C4-2B (cell line): ENCODE measurements around the gene FRMPD1.

Experiments
- ZFX ChIP-seq: fragments of 450-650 bp; IDR thresholded peaks from 2 replicates; pipeline ENCODE4 v1.6.1; 2017
- TF ChIP-seq, protein P1 (sequence below): fragments of 450-650 bp; conservative IDR thresholded peaks from 2 replicates; pipeline ENCODE4 v1.5.1; 2017; ENCODE audit warnings: mild to moderate bottlenecking

DNA sequence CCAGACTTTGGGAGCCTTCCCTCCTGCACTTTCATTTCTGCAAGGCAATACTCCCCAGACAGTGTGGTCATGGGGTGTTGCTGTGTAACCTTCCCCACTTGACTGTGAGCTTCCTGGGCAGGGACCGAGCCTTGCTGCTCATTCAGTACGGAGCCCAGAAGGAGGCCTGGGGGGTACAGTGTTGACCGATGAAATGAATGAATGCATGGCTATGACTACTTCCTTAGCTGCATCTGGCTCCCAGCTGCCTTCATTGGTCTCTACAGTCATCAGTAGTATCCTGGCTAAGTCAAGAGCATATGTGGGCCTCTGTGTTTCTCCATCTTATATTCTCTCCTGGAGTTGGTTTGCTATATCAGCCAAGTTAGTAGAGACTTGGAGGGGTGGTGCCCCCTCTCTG lies 9.9 kb downstream of the FRMPD1 start:
- TF ChIP-seq, protein P1, sequence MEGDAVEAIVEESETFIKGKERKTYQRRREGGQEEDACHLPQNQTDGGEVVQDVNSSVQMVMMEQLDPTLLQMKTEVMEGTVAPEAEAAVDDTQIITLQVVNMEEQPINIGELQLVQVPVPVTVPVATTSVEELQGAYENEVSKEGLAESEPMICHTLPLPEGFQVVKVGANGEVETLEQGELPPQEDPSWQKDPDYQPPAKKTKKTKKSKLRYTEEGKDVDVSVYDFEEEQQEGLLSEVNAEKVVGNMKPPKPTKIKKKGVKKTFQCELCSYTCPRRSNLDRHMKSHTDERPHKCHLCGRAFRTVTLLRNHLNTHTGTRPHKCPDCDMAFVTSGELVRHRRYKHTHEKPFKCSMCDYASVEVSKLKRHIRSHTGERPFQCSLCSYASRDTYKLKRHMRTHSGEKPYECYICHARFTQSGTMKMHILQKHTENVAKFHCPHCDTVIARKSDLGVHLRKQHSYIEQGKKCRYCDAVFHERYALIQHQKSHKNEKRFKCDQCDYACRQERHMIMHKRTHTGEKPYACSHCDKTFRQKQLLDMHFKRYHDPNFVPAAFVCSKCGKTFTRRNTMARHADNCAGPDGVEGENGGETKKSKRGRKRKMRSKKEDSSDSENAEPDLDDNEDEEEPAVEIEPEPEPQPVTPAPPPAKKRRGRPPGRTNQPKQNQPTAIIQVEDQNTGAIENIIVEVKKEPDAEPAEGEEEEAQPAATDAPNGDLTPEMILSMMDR = no peak
- no peak for TF ChIP-seq ZFX
